NCI-H2196 treated with DMSO at 0.1 percent for 48 hours (cell line): Measurements from ENCODE around the gene TECTA.

ENCODE experiments used
- DNase-seq: peaks from one replicate; lab custom pipeline; 2025; ENCODE audit not compliant: unreplicated experiment; lab: John Stamatoyannopoulos, UW

TECTA gene

DNA sequence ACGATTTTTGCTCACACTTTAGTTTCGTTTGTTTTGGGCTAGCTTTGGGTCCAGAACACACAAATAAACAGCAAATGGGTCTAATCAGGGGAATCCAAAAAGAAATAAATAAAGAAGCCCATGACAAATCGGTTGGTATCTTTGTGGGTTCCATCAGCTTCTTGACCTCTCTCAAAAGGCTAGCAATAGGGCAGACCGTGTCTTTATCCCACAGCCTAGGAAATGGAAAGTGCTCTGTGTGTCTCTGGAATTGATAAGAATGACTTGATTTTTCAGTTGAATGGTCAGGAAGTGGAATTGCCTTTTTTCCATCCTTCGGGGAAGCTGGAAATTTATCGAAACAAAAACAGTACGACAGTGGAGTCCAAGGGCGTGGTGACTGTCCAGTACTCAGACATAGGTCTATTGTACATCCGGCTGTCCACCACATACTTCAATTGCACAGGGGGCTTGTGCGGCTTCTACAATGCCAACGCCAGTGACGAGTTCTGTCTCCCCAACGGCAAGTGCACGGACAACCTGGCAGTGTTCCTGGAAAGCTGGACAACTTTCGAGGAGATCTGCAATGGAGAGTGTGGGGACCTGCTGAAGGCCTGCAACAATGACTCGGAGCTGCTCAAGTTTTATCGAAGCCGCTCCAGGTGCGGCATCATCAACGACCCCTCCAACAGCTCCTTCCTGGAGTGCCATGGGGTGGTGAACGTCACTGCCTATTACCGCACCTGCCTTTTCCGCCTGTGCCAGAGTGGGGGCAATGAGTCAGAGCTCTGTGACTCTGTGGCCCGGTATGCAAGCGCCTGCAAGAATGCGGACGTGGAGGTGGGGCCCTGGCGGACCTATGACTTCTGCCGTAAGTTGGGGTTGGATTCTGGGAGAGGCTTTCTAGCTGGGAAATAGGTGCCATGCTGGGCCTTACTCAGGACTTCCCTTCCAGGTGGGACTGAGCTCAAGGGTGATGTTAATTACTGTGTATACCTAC, 28.6 kb downstream of the TECTA start:
- DNase-seq = no peak

GRCh38 chr11:121131656-121132055, 30.6 kb downstream of the TECTA start:
- no peak for DNase-seq

- DNase-seq = no peak
Observed at GRCh38 chr11:121132211-121132976, 31.4 kb downstream of the TECTA start.

DNA sequence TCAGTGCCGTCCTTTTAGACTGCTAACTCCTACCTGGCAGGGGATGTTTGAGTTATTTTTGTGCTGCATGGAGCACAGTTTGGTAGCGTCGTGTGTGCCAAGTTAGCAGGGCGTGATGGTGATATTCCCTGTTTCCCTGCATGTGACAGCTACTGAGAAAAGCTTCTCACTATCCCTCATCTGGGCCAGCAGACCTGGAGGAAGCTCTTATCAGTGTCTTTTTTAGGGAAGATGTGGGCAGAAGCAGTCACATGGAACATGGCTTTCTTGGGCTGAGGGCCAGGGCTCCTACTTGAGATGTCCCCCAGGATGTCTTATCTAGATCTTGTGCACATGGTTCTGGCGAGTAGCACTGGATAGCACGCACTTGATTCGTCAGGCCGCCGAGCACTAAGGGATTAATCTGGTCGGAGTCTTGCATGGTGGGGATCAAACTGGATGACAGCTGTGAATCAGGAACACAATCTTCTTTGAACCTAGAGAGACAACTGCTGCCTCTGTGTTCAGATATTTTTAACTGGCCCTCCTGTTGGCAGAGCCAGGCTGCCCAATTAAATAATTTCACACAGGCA, 33.8 kb downstream of the TECTA start:
- DNase-seq = no peak

DNA sequence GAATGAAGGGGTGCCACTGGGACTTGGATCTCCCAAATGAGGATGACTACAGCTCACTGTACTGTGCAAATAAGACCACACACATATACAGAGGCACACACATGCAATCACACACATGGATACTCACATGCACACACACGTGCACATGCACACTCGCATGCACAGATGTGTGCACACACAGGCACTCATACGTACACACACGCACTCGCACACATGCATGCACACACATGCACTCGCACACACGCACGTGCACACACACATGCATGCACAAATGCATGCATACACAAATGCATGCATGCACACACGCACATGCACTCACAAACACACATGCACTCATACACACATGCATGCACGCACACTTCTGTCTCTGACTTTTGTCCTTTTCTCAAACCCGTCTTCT, 36.0 kb downstream of the TECTA start:
- DNase-seq = no peak

GRCh38 chr11:121138259-121138658, 37.2 kb downstream of the TECTA start:
- no peak for DNase-seq

- no peak for DNase-seq
Observed at GRCh38 chr11:121140369-121140768, 39.3 kb downstream of the TECTA start.

DNA sequence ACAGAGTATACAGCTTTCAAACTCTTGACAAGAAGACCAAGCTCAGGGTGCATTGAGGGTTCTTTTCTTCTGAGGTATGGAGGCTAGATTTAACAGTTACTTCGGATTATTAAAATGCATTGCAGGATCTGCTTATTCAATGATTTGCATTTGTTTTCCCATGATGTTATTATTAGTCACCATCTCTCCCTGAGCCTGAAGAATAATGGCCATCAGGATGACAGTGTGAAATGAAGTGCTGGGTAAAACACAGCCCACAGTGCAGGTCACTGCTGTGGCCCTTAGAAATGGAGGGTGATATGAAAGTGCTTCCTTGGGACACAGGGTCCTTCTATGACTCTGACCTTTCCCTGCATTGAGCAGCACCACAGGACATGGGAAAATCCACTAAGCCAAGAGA, 40.0 kb downstream of the TECTA start:
- no peak for DNase-seq

DNA sequence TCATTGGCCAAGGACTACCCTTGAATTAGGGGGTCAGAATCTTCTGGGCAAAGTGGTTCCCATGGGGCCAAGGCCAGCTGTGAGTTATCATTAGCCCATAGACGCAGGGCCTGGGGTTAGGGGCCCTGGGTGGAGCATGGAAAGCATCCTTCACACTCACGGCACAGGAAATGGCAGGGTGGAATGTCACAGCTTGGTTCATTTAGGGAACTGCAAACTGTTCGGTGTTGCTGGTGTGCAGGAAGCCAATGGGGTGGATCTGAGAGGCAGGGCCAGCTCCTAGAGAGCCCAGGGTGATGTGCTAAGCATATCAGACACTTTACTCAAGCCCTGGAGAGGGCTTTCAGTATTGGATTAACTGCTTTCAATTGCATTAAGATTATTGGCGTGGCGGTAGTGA, 42.9 kb downstream of the TECTA start:
- no peak for DNase-seq

- DNase-seq = no peak
Observed at GRCh38 chr11:121144723-121145122, 43.7 kb downstream of the TECTA start.

- DNase-seq = no peak
Observed at GRCh38 chr11:121145826-121146225, 44.8 kb downstream of the TECTA start.

DNA sequence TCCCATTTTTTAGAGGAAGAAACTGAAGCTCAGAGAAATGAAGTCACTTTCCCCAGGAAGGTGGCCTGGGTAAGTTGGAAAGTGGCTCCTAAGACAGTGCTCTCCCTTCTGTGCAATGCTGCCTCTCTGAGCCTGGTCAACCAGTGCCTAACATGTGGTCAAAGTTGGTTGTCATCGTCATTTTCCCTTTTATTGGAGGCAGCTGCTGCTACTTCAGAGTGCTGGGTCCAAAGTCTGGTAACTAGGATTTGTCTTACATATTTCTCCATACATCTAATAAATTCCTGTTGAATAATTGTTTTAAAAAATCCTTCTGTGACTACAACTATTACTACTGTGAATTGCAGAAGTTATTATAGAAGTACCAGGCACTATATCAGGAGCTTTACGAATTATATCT, 48.1 kb downstream of the TECTA start:
- no peak for DNase-seq

GRCh38 chr11:121151207-121151688, 50.2 kb downstream of the TECTA start:
- DNase-seq = no peak

DNA sequence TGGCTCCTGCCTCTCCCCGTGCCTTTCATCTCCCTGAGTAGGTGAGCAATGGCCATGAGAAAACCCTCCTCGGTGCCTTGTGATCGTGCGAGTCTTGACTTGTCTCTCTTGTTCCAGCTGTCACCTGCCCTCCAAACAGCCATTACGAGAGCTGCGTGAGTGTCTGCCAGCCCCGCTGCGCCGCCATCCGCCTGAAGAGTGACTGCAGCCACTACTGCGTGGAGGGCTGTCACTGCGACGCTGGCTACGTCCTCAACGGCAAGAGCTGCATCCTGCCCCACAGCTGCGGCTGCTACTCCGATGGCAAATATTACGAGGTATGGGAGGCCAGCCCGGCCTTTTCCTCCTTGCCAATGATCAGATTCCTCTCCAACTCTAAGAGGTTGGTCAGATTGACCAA, 51.7 kb downstream of the TECTA start:
- DNase-seq = no peak

DNA sequence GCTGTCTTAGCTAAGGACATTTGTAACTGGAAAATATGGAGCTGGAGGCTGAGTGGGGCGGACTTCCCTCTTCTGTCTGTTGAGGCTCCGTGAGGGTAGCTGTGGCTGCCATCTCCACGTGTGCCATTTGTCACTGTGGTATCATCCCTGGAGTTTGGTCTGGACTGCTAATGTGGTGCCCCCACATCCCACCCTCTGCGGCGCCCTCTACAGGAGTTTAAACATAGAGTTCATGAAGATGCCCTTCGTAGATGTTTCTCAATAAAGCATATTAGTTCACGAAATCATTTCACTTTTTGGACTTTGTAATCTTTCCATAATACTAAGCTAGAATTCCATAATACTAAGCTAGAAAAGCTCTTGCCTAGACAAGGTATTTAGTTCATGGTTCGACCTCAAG, 52.4 kb downstream of the TECTA start:
- DNase-seq = no peak

DNA sequence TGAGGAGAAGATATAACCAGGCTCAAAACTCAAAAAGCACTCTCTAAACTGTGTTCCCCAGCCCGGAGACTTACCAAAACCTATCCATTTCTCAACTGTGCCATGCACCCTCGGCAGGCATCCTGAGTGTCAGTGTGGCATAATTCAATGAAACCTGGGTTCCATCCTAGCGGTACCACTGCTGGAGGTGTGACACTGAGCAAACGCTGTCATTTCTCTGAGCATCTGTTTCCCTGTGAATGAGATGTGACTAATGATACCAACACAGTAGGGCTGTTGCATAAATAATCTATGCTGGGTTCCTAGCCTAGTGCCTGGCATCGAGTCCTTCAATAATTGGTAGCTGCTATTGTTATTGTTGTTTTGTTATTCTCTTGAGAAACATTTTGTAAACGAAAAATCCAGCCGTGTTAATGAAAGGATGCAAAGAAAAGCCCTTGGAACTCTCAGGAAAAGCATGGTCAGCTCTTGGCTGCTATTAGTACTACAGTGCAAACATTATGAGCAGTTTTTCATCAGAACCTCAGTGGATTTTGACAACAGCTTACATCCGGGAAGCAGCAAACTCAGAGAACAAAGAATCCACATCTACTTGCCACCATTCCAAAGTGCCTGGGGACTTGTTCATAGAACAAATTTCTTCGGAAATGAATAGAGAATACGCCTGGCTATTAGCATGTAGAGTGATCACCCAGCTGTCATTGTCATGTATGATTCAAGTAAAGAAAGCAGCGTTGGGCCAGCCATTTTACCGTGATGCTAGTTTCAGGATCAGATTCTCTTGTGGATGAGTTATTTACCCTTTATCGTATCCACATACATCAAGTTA, 53.7 kb downstream of the TECTA start:
- DNase-seq = no peak

DNA sequence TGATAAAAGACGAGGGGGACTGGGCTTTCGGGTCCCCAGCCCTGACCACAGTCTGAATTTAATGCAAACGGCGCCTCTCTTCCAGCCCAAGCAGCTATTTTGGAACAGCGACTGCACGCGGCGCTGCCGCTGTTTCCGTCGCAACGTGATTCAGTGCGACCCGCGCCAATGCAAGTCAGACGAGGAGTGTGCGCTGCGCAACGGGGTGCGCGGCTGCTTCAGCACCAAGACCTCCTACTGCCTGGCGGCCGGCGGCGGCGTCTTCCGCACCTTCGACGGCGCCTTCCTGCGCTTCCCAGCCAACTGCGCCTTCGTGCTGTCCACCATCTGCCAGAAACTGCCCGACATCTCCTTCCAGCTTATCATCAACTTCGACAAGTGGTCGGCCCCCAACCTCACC, 56.7 kb downstream of the TECTA start:
- no peak for DNase-seq

- no peak for DNase-seq
Observed at GRCh38 chr11:121159741-121160140, 58.7 kb downstream of the TECTA start.

DNA sequence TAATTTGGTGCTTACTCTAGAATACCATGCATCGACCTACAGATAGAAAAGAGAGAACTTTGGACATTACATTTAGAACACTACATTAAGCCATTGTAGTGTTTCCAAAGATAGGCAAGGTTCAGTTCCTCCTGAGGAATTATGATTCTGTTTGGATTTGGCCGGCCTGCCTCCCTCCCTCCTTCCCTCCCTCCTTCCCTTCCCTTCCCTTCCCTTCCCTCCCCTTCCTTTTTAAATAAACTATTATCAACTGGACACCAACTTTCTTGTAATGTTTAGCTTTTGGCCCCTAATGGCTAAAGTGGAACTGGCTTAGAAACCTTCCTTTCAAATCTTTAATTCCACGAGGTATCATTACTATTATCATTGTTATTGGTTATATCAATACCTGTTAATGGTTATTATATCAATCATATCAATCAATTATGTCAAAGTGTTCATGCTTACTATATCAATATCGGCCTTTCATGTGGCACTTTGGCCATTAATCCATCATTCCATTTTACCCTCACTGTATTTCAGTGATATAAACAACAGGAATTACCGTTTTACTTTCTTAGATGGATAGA, 60.4 kb downstream of the TECTA start:
- no peak for DNase-seq

GRCh38 chr11:121163658-121164308, 62.7 kb downstream of the TECTA start:
- DNase-seq = no peak
